Measurements from ENCODE around the gene DLGAP4.

Gene DLGAP4

GRCh38 chr20:36460648-36461599, 154.8 kb downstream of the DLGAP4 start:
- H3K9me3 ChIP-seq (ENCODE audit: low read length), result no peaks in the 10 kb centered on the region
- H3K4me3 ChIP-seq (ENCODE audit: low read depth in 1 of 2, low read length in 2 of 2), result peak overlapping the region in 1 of 2 donors; percentile 42
- H3K27me3 ChIP-seq (ENCODE audit: control insufficient read depth in 1 of 2, insufficient read depth in 2 of 2, low read length in 2 of 2), result no peaks in the 10 kb centered on the region
- H3K9ac ChIP-seq (ENCODE audit: low read length), result peak overlapping the region; percentile 4
- H3K36me3 ChIP-seq (ENCODE audit: insufficient read depth, low read length), result no peaks in the 10 kb centered on the region
- H3K4me1 ChIP-seq (ENCODE audit: insufficient read depth, low read length), result peaks cover 35% of the 10 kb centered on the region
- peak overlapping the region; percentile 87 for H3K27ac ChIP-seq (ENCODE audit: low read depth, low read length)

- Histone ChIP-seq H3K9ac (ENCODE audit: low read length) (peak overlapping the region; percentile 99), H3K27me3 (ENCODE audit: control insufficient read depth in 1 of 2, insufficient read depth in 2 of 2, low read length in 2 of 2) (no peaks in the 10 kb centered on the region), H3K4me3 (ENCODE audit: low read depth in 1 of 2, low read length in 2 of 2) (peak overlapping the region; percentile 78 to 99), H3K4me1 (ENCODE audit: insufficient read depth, low read length) (peaks cover 44% of the 10 kb centered on the region), H3K9me3 (ENCODE audit: low read length) (no peaks in the 10 kb centered on the region), H3K36me3 (ENCODE audit: insufficient read depth, low read length) (no peaks in the 10 kb centered on the region), H3K27ac (ENCODE audit: low read depth, low read length) (peak overlapping the region; percentile 98)
These were observed 155.7 kb downstream of the DLGAP4 start for GRCh38 chr20:36461600-36462439.

DNA sequence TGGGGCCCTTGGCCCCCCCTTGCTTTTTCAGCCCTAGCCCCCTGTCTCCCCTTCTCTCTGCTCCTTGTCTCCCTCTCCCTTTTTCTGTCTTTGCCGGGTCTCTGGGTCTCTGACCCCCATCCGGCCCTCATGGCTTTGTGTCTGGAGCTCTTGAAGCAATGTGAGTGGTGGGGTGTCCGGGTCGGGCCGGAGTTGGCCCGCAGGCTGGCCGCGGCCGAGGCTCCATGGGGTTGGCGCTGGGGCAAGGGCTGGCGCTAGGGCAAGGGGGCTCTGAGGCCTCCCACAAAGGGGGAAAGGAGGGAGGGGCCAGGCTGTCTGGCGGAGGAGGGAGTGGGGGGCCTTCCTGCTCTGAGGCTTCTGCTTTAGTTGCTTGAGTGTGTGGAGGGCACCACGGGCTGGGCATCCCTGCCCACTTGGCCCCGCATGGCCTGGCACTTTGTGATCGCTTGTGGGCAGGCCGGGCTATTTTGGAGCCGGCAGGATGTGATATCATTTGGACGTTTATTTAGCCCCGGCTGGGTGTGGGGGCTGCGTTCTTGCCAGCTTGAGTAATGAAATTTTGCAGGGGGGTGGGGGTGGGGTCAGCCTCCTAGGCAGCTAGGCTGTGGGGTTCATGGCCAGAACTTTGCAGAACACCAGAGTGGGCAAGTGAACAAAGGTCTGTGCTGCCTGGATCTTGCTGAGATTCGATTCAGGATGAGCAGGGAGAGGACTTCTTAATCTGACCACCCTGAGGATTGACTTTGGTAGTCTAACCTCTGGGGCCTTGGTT, 156.5 kb downstream of the DLGAP4 start:
- Histone ChIP-seq H3K27me3 (ENCODE audit: control insufficient read depth in 1 of 2, insufficient read depth in 2 of 2, low read length in 2 of 2) (no peaks in the 10 kb centered on the region), H3K27ac (ENCODE audit: low read depth, low read length) (peak overlapping the region; percentile 98), H3K9ac (ENCODE audit: low read length) (peak overlapping the region; percentile 99), H3K9me3 (ENCODE audit: low read length) (no peaks in the 10 kb centered on the region), H3K4me1 (ENCODE audit: insufficient read depth, low read length) (peaks cover 52% of the 10 kb centered on the region), H3K36me3 (ENCODE audit: insufficient read depth, low read length) (no peaks in the 10 kb centered on the region), H3K4me3 (ENCODE audit: low read depth in 1 of 2, low read length in 2 of 2) (peak overlapping the region; percentile 78 to 99)

GRCh38 chr20:36463212-36464061, 157.3 kb downstream of the DLGAP4 start:
- peak overlapping the region; percentile 98 for H3K27ac ChIP-seq (ENCODE audit: low read depth, low read length)
- H3K4me3 ChIP-seq (ENCODE audit: low read depth in 1 of 2, low read length in 2 of 2), result peak overlapping the region; percentile 78 to 99
- H3K4me1 ChIP-seq (ENCODE audit: insufficient read depth, low read length), result peaks cover 60% of the 10 kb centered on the region
- H3K9me3 ChIP-seq (ENCODE audit: low read length), result no peaks in the 10 kb centered on the region
- no peaks in the 10 kb centered on the region for H3K36me3 ChIP-seq (ENCODE audit: insufficient read depth, low read length)
- H3K27me3 ChIP-seq (ENCODE audit: control insufficient read depth in 1 of 2, insufficient read depth in 2 of 2, low read length in 2 of 2), result no peaks in the 10 kb centered on the region
- peak overlapping the region; percentile 99 for H3K9ac ChIP-seq (ENCODE audit: low read length)

- no peaks in the 10 kb centered on the region for H3K27me3 ChIP-seq (ENCODE audit: control insufficient read depth in 1 of 2, insufficient read depth in 2 of 2, low read length in 2 of 2)
- peak overlapping the region; percentile 84 for H3K27ac ChIP-seq (ENCODE audit: low read depth, low read length)
- H3K9ac ChIP-seq (ENCODE audit: low read length), result peak overlapping the region; percentile 4
- no peaks in the 10 kb centered on the region for H3K36me3 ChIP-seq (ENCODE audit: insufficient read depth, low read length)
- no peaks in the 10 kb centered on the region for H3K9me3 ChIP-seq (ENCODE audit: low read length)
- H3K4me3 ChIP-seq (ENCODE audit: low read depth in 1 of 2, low read length in 2 of 2), result peak overlapping the region in 1 of 2 donors; percentile 7
- peaks cover 72% of the 10 kb centered on the region for H3K4me1 ChIP-seq (ENCODE audit: insufficient read depth, low read length)
These were observed 159.3 kb downstream of the DLGAP4 start for GRCh38 chr20:36465109-36466080.

GRCh38 chr20:36466089-36466488, 159.9 kb downstream of the DLGAP4 start:
- H3K27me3 ChIP-seq (ENCODE audit: control insufficient read depth in 1 of 2, insufficient read depth in 2 of 2, low read length in 2 of 2), result no peaks in the 10 kb centered on the region
- no peaks in the 10 kb centered on the region for H3K36me3 ChIP-seq (ENCODE audit: insufficient read depth, low read length)
- H3K9ac ChIP-seq (ENCODE audit: low read length), result peak overlapping the region; percentile 5
- peaks cover 74% of the 10 kb centered on the region for H3K4me1 ChIP-seq (ENCODE audit: insufficient read depth, low read length)
- H3K4me3 ChIP-seq (ENCODE audit: low read depth in 1 of 2, low read length in 2 of 2), result peak overlapping the region in 1 of 2 donors; percentile 12
- no peaks in the 10 kb centered on the region for H3K9me3 ChIP-seq (ENCODE audit: low read length)
- peak overlapping the region; percentile 84 for H3K27ac ChIP-seq (ENCODE audit: low read depth, low read length)

- Histone ChIP-seq H3K4me1 (ENCODE audit: insufficient read depth, low read length) (peaks cover 84% of the 10 kb centered on the region), H3K4me3 (ENCODE audit: low read depth in 1 of 2, low read length in 2 of 2) (peak overlapping the region in 1 of 2 donors; percentile 12), H3K27ac (ENCODE audit: low read depth, low read length) (peak overlapping the region; percentile 73), H3K27me3 (ENCODE audit: control insufficient read depth in 1 of 2, insufficient read depth in 2 of 2, low read length in 2 of 2) (no peaks in the 10 kb centered on the region), H3K36me3 (ENCODE audit: insufficient read depth, low read length) (no peaks in the 10 kb centered on the region), H3K9ac (ENCODE audit: low read length) (peak overlapping the region; percentile 5), H3K9me3 (ENCODE audit: low read length) (no peaks in the 10 kb centered on the region)
These were observed 161.2 kb downstream of the DLGAP4 start for GRCh38 chr20:36467076-36467999.

- Histone ChIP-seq H3K36me3 (ENCODE audit: insufficient read depth, low read length) (no peaks in the 10 kb centered on the region), H3K27me3 (ENCODE audit: control insufficient read depth in 1 of 2, insufficient read depth in 2 of 2, low read length in 2 of 2) (no peaks in the 10 kb centered on the region), H3K4me3 (ENCODE audit: low read depth in 1 of 2, low read length in 2 of 2) (no peak overlapping the region), H3K4me1 (ENCODE audit: insufficient read depth, low read length) (peaks cover 90% of the 10 kb centered on the region), H3K27ac (ENCODE audit: low read depth, low read length) (peak overlapping the region; percentile 73), H3K9ac (ENCODE audit: low read length) (no peak overlapping the region), H3K9me3 (ENCODE audit: low read length) (no peaks in the 10 kb centered on the region)
These were observed 162.2 kb downstream of the DLGAP4 start for GRCh38 chr20:36468149-36469000.
